Measurements from ENCODE around the gene CCL8. TPM values are rescaled to one million over a fixed set of nuclear protein-coding genes. Genes with fewer than 3 reads are reported as not detected.
"Not testable (repeated sequence)": the region's sequence is repeated elsewhere in the genome, so short reads cannot be mapped to it uniquely, and the experiment has no call there.

CCL8 gene
- polyA plus RNA-seq, 1 experiment = 0.06 TPM

DNA sequence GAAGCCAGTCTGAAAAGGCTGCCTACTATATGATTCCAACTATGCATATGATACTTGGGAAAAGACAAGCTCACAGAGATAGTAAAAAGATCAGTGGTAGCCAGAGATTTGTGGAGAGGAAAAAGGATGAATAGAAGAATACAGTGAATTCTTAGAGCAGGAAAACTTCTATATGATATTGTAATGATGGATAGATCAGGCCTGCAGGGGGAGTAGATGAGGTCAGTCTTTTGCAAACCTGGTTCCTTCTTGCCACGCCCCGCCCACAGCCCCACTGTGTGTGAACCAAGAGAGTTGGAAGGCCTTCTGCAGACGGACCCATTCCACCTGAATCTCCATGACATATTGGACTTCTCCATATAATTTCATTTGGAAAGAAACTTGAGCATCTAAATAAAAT is 761 bp upstream of the CCL8 start:
- CTCF ChIA-PET = interaction anchor here (1.0 to 5.1 kb wide), 2 partner anchors 12 to 43 kb away, joined by 3 to 32 read pairs; no protein-coding TSS in a partner anchor
- H3K9me3 ChIP-seq (ENCODE audit: control insufficient read depth, insufficient read depth, low read length) = no peaks in the 10 kb centered on the region
- no peak overlapping the region for H3K4me3 ChIP-seq (ENCODE audit: low read depth, low read length)
- no peak overlapping the region for H3K27ac ChIP-seq (ENCODE audit: low read depth, low read length)
- POLR2A ChIA-PET = no interaction called here
- DNase-seq (ENCODE audit: low read depth, low spot score) = no peak
- TF ChIP-seq, protein P1, sequence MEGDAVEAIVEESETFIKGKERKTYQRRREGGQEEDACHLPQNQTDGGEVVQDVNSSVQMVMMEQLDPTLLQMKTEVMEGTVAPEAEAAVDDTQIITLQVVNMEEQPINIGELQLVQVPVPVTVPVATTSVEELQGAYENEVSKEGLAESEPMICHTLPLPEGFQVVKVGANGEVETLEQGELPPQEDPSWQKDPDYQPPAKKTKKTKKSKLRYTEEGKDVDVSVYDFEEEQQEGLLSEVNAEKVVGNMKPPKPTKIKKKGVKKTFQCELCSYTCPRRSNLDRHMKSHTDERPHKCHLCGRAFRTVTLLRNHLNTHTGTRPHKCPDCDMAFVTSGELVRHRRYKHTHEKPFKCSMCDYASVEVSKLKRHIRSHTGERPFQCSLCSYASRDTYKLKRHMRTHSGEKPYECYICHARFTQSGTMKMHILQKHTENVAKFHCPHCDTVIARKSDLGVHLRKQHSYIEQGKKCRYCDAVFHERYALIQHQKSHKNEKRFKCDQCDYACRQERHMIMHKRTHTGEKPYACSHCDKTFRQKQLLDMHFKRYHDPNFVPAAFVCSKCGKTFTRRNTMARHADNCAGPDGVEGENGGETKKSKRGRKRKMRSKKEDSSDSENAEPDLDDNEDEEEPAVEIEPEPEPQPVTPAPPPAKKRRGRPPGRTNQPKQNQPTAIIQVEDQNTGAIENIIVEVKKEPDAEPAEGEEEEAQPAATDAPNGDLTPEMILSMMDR (IDR thresholded peaks at IDR 0.05; ENCODE audit: low read depth, low read length) = 0 out of 2 replicates have a peak, but pooled peaks have one; percentile 3
- no peaks in the 10 kb centered on the region for H3K27me3 ChIP-seq (ENCODE audit: control insufficient read depth, insufficient read depth, low read length)

DNA sequence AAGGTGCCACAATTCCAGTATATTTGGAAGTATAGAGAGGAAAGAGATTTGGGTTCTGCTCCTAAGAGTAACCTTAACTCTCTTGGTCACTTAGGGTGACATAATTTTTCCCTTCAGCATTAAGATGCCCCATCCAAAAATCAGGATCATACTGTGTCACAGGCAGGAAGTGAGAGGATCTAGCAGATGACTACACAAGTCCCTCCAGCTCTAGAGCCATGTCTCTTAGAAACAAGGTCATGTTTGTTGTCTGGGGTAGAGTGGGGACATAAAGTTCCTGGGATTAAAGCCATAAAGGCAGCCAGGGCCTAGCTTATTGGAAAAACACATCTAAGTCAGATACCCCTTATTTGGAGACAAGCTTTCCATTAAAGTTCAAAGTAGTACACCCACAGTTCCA is 2.7 kb downstream of the CCL8 start:
- TF ChIP-seq, protein P1 (IDR thresholded peaks at IDR 0.05; ENCODE audit: low read depth, low read length) = no peak
- H3K27ac ChIP-seq (ENCODE audit: low read depth, low read length) = no peak overlapping the region

DNA sequence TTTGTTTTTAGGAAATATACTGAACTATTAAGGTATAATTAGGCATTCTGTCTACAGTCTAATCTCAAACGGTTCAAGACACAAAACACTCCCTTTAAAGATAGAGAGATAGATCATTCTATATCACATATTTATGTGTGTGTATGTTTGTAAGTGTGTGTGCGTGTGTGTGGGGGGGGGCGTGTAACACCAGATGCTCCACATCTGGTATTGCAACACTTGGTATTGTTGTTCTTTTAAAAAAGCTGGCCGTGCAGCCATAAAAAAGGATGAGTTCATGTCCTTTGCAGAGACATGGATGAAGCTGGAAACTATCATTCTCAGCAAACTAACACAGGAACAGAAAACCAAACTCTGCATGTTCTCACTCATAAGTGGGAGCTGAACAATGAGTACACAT is 8.3 kb downstream of the CCL8 start:
- CTCF ChIA-PET = interaction anchor here (1.0 to 8.6 kb wide), 2 partner anchors 34 to 127 kb away, joined by 5 to 80 read pairs; partner anchors contain the start of gene CCL1
- not testable (repeated sequence) for H3K27ac ChIP-seq (ENCODE audit: low read depth, low read length); H3K4me3 ChIP-seq (ENCODE audit: low read depth, low read length); H3K9me3 ChIP-seq (ENCODE audit: control insufficient read depth, insufficient read depth, low read length); H3K27me3 ChIP-seq (ENCODE audit: control insufficient read depth, insufficient read depth, low read length)
- peak; percentile 26 for DNase-seq (ENCODE audit: low read depth, low spot score)
- POLR2A ChIA-PET = interaction anchor here (0.6 kb wide), 1 partner anchor 72 kb away, joined by 3 read pairs; the partner anchor contains the start of gene CCL2

More for the DNA sequence above, 2.7 kb downstream of the CCL8 start:
- DNase-seq (ENCODE audit: low read depth, low spot score) = no peak
- POLR2A ChIA-PET = no interaction called here
- no peaks in the 10 kb centered on the region for H3K9me3 ChIP-seq (ENCODE audit: control insufficient read depth, insufficient read depth, low read length)
- CTCF ChIA-PET = interaction anchor here (0.7 to 5.5 kb wide), 3 partner anchors 32 to 122 kb away, joined by 3 to 35 read pairs (median 13); partner anchors contain the start of gene CCL1
- no peak overlapping the region for H3K4me3 ChIP-seq (ENCODE audit: low read depth, low read length)
- no peaks in the 10 kb centered on the region for H3K27me3 ChIP-seq (ENCODE audit: control insufficient read depth, insufficient read depth, low read length)

DNA sequence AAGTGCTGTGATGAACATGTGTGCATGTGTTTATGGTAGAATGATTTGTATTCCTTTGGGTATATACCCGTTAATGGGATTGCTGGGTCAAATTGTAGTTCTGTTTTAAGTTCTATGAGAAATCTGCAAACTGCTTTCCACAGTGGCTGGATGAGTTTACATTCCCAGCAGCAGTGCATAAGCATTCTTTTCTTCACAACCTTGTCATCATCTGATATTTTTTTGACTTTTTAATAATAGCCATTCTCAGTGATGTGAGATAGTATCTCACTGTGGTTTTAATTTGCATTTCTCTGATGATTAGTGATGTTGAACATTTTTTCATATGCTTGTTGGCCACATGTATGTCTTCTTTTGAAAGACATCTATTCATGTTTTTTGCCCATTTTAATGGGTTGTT is 18.5 kb downstream of the CCL8 start:
- no peak overlapping the region for H3K27ac ChIP-seq (ENCODE audit: low read depth, low read length)
- H3K4me3 ChIP-seq (ENCODE audit: low read depth, low read length) = no peak overlapping the region
- no peak for DNase-seq (ENCODE audit: low read depth, low spot score)
- TF ChIP-seq, protein P1 (IDR thresholded peaks at IDR 0.05; ENCODE audit: low read depth, low read length) = no peak
- ChIA-PET POLR2A (no interaction called here), CTCF (interaction anchor here (4.3 kb wide), 1 partner anchor 24 kb away, joined by 24 read pairs; the partner anchor contains the start of gene CCL1)
- no peaks in the 10 kb centered on the region for H3K27me3 ChIP-seq (ENCODE audit: control insufficient read depth, insufficient read depth, low read length)
- H3K9me3 ChIP-seq (ENCODE audit: control insufficient read depth, insufficient read depth, low read length) = no peaks in the 10 kb centered on the region

DNA sequence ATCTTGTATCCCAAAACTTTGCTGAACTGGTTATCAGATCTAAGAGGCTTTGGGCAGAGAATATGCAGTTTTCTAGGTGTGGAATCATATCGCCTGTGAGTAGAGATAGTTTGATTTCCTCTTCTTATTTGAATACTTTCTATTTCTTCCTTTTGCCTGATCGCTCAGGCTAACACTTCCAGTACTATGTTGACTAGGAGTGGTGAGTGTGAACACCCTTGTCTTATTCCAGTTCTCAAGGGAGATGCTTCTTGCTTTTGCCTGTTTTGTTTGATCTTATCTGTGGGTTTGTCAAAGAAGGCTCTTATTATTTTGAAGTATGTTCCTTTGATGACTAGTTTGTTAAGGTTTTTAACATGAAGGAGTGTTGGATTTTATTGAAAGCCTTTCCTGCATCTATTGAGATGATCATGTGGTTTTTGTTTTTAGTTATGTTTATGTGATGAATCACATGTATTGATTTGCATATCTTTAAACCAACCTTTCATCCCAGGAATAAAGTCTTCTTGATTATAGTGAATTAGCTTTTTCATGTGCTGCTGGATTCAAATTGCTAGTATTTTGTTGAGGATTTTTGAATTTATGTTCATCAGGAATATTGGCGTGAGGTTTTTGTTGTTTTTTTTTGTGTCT is 20.0 kb downstream of the CCL8 start:
- DNase-seq (ENCODE audit: low read depth, low spot score) = no peak
- H3K27ac ChIP-seq (ENCODE audit: low read depth, low read length) = no peak overlapping the region
- H3K27me3 ChIP-seq (ENCODE audit: control insufficient read depth, insufficient read depth, low read length) = no peaks in the 10 kb centered on the region
- TF ChIP-seq, protein P1 (IDR thresholded peaks at IDR 0.05; ENCODE audit: low read depth, low read length) = no peak
- no peaks in the 10 kb centered on the region for H3K9me3 ChIP-seq (ENCODE audit: control insufficient read depth, insufficient read depth, low read length)
- CTCF ChIA-PET = interaction anchor here (0.6 to 4.3 kb wide), 3 partner anchors 22 to 1663 kb away, joined by 3 to 24 read pairs (median 3); partner anchors contain the start of gene CCL1
- POLR2A ChIA-PET = no interaction called here
- no peak overlapping the region for H3K4me3 ChIP-seq (ENCODE audit: low read depth, low read length)
